ENCODE measurements around the gene MIPEP.

GRCh38 chr13:23825179-23825578, 64.0 kb downstream of the MIPEP start:
- TF ChIP-seq POLR2A (IDR thresholded peaks at IDR 0.05) (no peak), CTCF (IDR thresholded peaks at IDR 0.05) (no peak), POLR2AphosphoS5 (IDR thresholded peaks at IDR 0.05) (no peak)

All from prostate gland (tissue), 2 donors.